NCI-H1092 treated with DMSO at 0.1 percent for 48 hours (cell line): ENCODE results near the gene POGK.
A peak's percentile ranks its signal among the peaks of the same experiment; 100 is the strongest.
"Not testable (repeated sequence)": the region's sequence is repeated elsewhere in the genome, so short reads cannot be mapped to it uniquely, and the experiment has no call there.

Experiments used
- DNase-seq: peaks from one replicate; lab custom pipeline; 2025; lab: John Stamatoyannopoulos, UW

POGK gene

GRCh38 chr1:166838766-166839599 lies at the start of gene POGK:
POGK (plus strand) TSS chr1:166839475; CDS start chr1:166840957, 1,482 bp downstream.
- DNase-seq = peak; percentile 92

GRCh38 chr1:166796620-166797236 lies 42.5 kb upstream of the POGK start:
- no peak for DNase-seq

- DNase-seq = no peak
These were observed 30.3 kb upstream of the POGK start for GRCh38 chr1:166808952-166809351.

GRCh38 chr1:166811691-166812090 lies 27.6 kb upstream of the POGK start:
- no peak for DNase-seq

GRCh38 chr1:166813508-166814223 lies 25.6 kb upstream of the POGK start:
- DNase-seq = no peak

GRCh38 chr1:166814611-166815010 lies 24.7 kb upstream of the POGK start:
- DNase-seq = no peak

GRCh38 chr1:166819974-166820373 lies 19.3 kb upstream of the POGK start:
- DNase-seq = no peak

GRCh38 chr1:166822385-166822784 lies 16.9 kb upstream of the POGK start:
- DNase-seq = no peak

- no peak for DNase-seq
These were observed 11.8 kb upstream of the POGK start for GRCh38 chr1:166827426-166827825.

GRCh38 chr1:166829762-166830161 lies 9.5 kb upstream of the POGK start:
- DNase-seq = not testable (repeated sequence)

GRCh38 chr1:166836733-166837132 lies 2.5 kb upstream of the POGK start:
- DNase-seq = no peak

- peak; percentile 58 for DNase-seq
These were observed 479 bp downstream of the POGK start for GRCh38 chr1:166839600-166840308.

GRCh38 chr1:166840309-166841274 lies 1.3 kb downstream of the POGK start:
- DNase-seq = no peak

- no peak for DNase-seq
These were observed 4.0 kb downstream of the POGK start for GRCh38 chr1:166843322-166843721.

GRCh38 chr1:166843769-166844596 lies 4.7 kb downstream of the POGK start:
- DNase-seq = no peak

- no peak for DNase-seq
These were observed 5.5 kb downstream of the POGK start for GRCh38 chr1:166844791-166845190.

- no peak for DNase-seq
These were observed 8.9 kb downstream of the POGK start for GRCh38 chr1:166848193-166848592.

GRCh38 chr1:166849135-166849534 lies 9.9 kb downstream of the POGK start:
- DNase-seq = no peak

- no peak for DNase-seq
These were observed 13.6 kb downstream of the POGK start for GRCh38 chr1:166852918-166853317.

GRCh38 chr1:166855558-166855957 lies 16.3 kb downstream of the POGK start:
- DNase-seq = no peak
